Effector memory CD4-positive, alpha-beta T cell (primary cell): Measurements from ENCODE around the gene S100A1.

Source experiments
- DNase-seq, 3 donors: peaks; one replicate each; pipeline ENCODE4 v3.0.0-alpha.2; 2020
- H3K27ac ChIP-seq: 2 replicates; pipeline ENCODE4 v1.7.0; 2013; ENCODE audit warnings: mild to moderate bottlenecking, low read length, moderate library complexity; ENCODE audit not compliant: insufficient read depth, poor library complexity, severe bottlenecking
- H3K27me3 ChIP-seq: replicated peaks from 2 replicates; pipeline ENCODE4 v1.7.0; 2013; ENCODE audit warnings: mild to moderate bottlenecking, low read length; ENCODE audit not compliant: insufficient read depth, control insufficient read depth, poor library complexity, severe bottlenecking
- H3K36me3 ChIP-seq: 2 replicates; pipeline ENCODE4 v1.7.0; 2013; ENCODE audit warnings: mild to moderate bottlenecking, low read length, moderate library complexity; ENCODE audit not compliant: control insufficient read depth, insufficient read depth
- H3K4me1 ChIP-seq: 2 replicates; pipeline ENCODE4 v1.7.0; 2013; ENCODE audit warnings: low read length, mild to moderate bottlenecking; ENCODE audit not compliant: control insufficient read depth, insufficient read depth, poor library complexity, severe bottlenecking
- H3K4me3 ChIP-seq: 2 replicates; pipeline ENCODE4 v1.7.0; 2013; ENCODE audit warnings: low read length, low read depth, mild to moderate bottlenecking; ENCODE audit not compliant: insufficient read depth, poor library complexity, severe bottlenecking
- H3K9me3 ChIP-seq: 2 replicates; pipeline ENCODE4 v1.7.0; 2013; ENCODE audit warnings: mild to moderate bottlenecking, low read length, moderate library complexity; ENCODE audit not compliant: control insufficient read depth

Gene S100A1

GRCh38 chr1:153649863-153650235 lies 21.6 kb downstream of the S100A1 start:
- H3K4me1 ChIP-seq = peaks cover 4% of the 10 kb centered on the region
- H3K36me3 ChIP-seq = peaks cover 22% of the 10 kb centered on the region
- no peaks in the 10 kb centered on the region for H3K9me3 ChIP-seq
- no peak for DNase-seq
- no peak overlapping the region for H3K4me3 ChIP-seq
- no peaks in the 10 kb centered on the region for H3K27me3 ChIP-seq
- H3K27ac ChIP-seq = no peak overlapping the region

GRCh38 chr1:153651771-153652170 lies 23.5 kb downstream of the S100A1 start:
- Histone ChIP-seq H3K27ac (no peak overlapping the region), H3K4me1 (peaks cover 4% of the 10 kb centered on the region), H3K9me3 (no peaks in the 10 kb centered on the region), H3K36me3 (peaks cover 7% of the 10 kb centered on the region), H3K4me3 (no peak overlapping the region), H3K27me3 (no peaks in the 10 kb centered on the region)
- DNase-seq = no peak

- Histone ChIP-seq H3K27ac (no peak overlapping the region), H3K4me1 (peaks cover 4% of the 10 kb centered on the region), H3K4me3 (no peak overlapping the region), H3K9me3 (no peaks in the 10 kb centered on the region), H3K27me3 (no peaks in the 10 kb centered on the region), H3K36me3 (no peaks in the 10 kb centered on the region)
- no peak for DNase-seq
Measured at GRCh38 chr1:153652805-153653500, 24.7 kb downstream of the S100A1 start.

- no peak overlapping the region for H3K4me3 ChIP-seq
- H3K27me3 ChIP-seq = no peaks in the 10 kb centered on the region
- H3K36me3 ChIP-seq = no peaks in the 10 kb centered on the region
- H3K9me3 ChIP-seq = no peaks in the 10 kb centered on the region
- H3K27ac ChIP-seq = no peak overlapping the region
- H3K4me1 ChIP-seq = peaks cover 11% of the 10 kb centered on the region
- DNase-seq = no peak
Measured at GRCh38 chr1:153655333-153655732, 27.1 kb downstream of the S100A1 start.

GRCh38 chr1:153658400-153659174 lies 30.4 kb downstream of the S100A1 start, which contains the start of gene SNAPIN:
Gene SNAPIN, plus strand, starts transcription at chr1:153658703. Its CDS starts 41 bp downstream, at chr1:153658744.
- Histone ChIP-seq H3K36me3 (peaks cover 26% of the 10 kb centered on the region), H3K9me3 (no peaks in the 10 kb centered on the region), H3K4me1 (peaks cover 11% of the 10 kb centered on the region), H3K4me3 (peak within 1 kb of the TSS; percentile 93), H3K27me3 (no peaks in the 10 kb centered on the region), H3K27ac (peak within 1 kb of the TSS; percentile 87)
- DNase-seq = peak; percentile 70 to 81 (median 81)

GRCh38 chr1:153659175-153659534 lies 30.9 kb downstream of the S100A1 start:
- H3K9me3 ChIP-seq = no peaks in the 10 kb centered on the region
- DNase-seq = no peak

GRCh38 chr1:153659656-153660055 lies 31.4 kb downstream of the S100A1 start:
- no peak for DNase-seq
- peaks cover 37% of the 10 kb centered on the region for H3K36me3 ChIP-seq
- H3K4me3 ChIP-seq = peak overlapping the region; percentile 93
- H3K9me3 ChIP-seq = no peaks in the 10 kb centered on the region
- peaks cover 11% of the 10 kb centered on the region for H3K4me1 ChIP-seq
- no peaks in the 10 kb centered on the region for H3K27me3 ChIP-seq
- peak overlapping the region; percentile 5 for H3K27ac ChIP-seq

More at GRCh38 chr1:153659175-153659534, 30.9 kb downstream of the S100A1 start:
- Histone ChIP-seq H3K4me3 (peak overlapping the region; percentile 93), H3K4me1 (peaks cover 11% of the 10 kb centered on the region), H3K27me3 (no peaks in the 10 kb centered on the region), H3K27ac (peak overlapping the region; percentile 87), H3K36me3 (peaks cover 32% of the 10 kb centered on the region)

- H3K36me3 ChIP-seq = peaks cover 52% of the 10 kb centered on the region
Measured at GRCh38 chr1:153661111-153661708, 33.0 kb downstream of the S100A1 start.

GRCh38 chr1:153662269-153662668 lies 34.0 kb downstream of the S100A1 start:
- no peaks in the 10 kb centered on the region for H3K9me3 ChIP-seq
- no peak for DNase-seq
- no peaks in the 10 kb centered on the region for H3K27me3 ChIP-seq
- H3K36me3 ChIP-seq = peaks cover 63% of the 10 kb centered on the region
- no peak overlapping the region for H3K27ac ChIP-seq
- peaks cover 11% of the 10 kb centered on the region for H3K4me1 ChIP-seq
- no peak overlapping the region for H3K4me3 ChIP-seq

More at GRCh38 chr1:153661111-153661708, 33.0 kb downstream of the S100A1 start:
- Histone ChIP-seq H3K27me3 (no peaks in the 10 kb centered on the region), H3K4me3 (no peak overlapping the region), H3K9me3 (no peaks in the 10 kb centered on the region), H3K27ac (no peak overlapping the region), H3K4me1 (peaks cover 11% of the 10 kb centered on the region)
- DNase-seq = no peak

GRCh38 chr1:153663211-153663610 lies 35.0 kb downstream of the S100A1 start:
- Histone ChIP-seq H3K4me1 (peaks cover 11% of the 10 kb centered on the region), H3K36me3 (peaks cover 72% of the 10 kb centered on the region), H3K4me3 (no peak overlapping the region), H3K27ac (no peak overlapping the region), H3K27me3 (no peaks in the 10 kb centered on the region), H3K9me3 (no peaks in the 10 kb centered on the region)
- no peak for DNase-seq
